Uterus (tissue), 2 donors: Measurements from ENCODE around the gene SARS2.

ENCODE experiments used
- CTCF ChIP-seq, 4 experiments: fragments of 200-600 bp in 2 of 4; fragments of 450-650 bp in 2 of 4; sonication (generic) in 2 of 4; IDR thresholded peaks; one replicate each; pipeline ENCODE4 v1.5.1; 2016 to 2019; ENCODE audit warnings: antibody characterized with exemption in 4 of 4, mild to moderate bottlenecking in 2 of 4, moderate library complexity in 1 of 4
- POLR2A ChIP-seq, 2 donors: fragments of 450-650 bp; IDR thresholded peaks; one replicate each; pipeline ENCODE4 v1.6.1; 2016; ENCODE audit warnings: antibody characterized with exemption in 2 of 2, mild to moderate bottlenecking in 1 of 2, moderate library complexity in 1 of 2

- TF ChIP-seq CTCF (IDR thresholded peaks at IDR 0.05) (no peak), POLR2A (IDR thresholded peaks at IDR 0.05) (no peak)
Measured at GRCh38 chr19:38975861-38976271, 45.3 kb upstream of the SARS2 start.
